IMR-90 (cell line): ENCODE results near the gene STK33. TPM values are rescaled to one million over a fixed set of nuclear protein-coding genes. Genes with fewer than 3 reads are reported as not detected.

ENCODE experiments used
- ATAC-seq: fragments of 200-7000 bp; cut with Tn5 transposase; 2 replicates; pipeline ENCODE4 v1.9.1; 2020; ENCODE audit warnings: low read depth, mild to moderate bottlenecking, moderate library complexity
- BruUV-seq: library from RNA; stranded (reverse); fragments of 400-500 nt; replicated peaks from 2 replicates; lab custom pipeline; 2021; lab: Mats Ljungman, UMichigan
- CTCF ChIA-PET: fragments of 300-600 bp; formaldehyde crosslinking; extraction: SDS; loops from one replicate; lab custom pipeline; 2021; ENCODE audit warnings: antibody characterized with exemption; lab: Yijun Ruan, JAX
- POLR2A ChIA-PET: fragments of 300-600 bp; sonication (Branson Sonifier 250); formaldehyde crosslinking; loops from one replicate; lab custom pipeline; 2022; ENCODE audit warnings: antibody characterized with exemption; ENCODE audit not compliant: unreplicated experiment; lab: Charles Lee
- DNase-seq: peaks from one replicate; pipeline ENCODE4 v3.0.0; 2013
- H2AFZ ChIP-seq: replicated peaks from 2 replicates; pipeline ENCODE3; 2013; ENCODE audit warnings: low read length, mild to moderate bottlenecking; ENCODE audit not compliant: poor library complexity
- H2AK5ac ChIP-seq: 2 replicates; pipeline ENCODE4 v1.6.1; 2013; ENCODE audit warnings: low read depth, low read length, inconsistent platforms
- H2AK9ac ChIP-seq: replicated peaks from 2 replicates; pipeline ENCODE3; 2013; ENCODE audit warnings: mild to moderate bottlenecking, low read depth, low read length, moderate library complexity; ENCODE audit not compliant: poor library complexity
- H2BK120ac ChIP-seq: 2 replicates; pipeline ENCODE4 v1.6.1; 2013; ENCODE audit warnings: low read depth, low read length, inconsistent platforms
- H2BK15ac ChIP-seq: 3 replicates; pipeline ENCODE4 v1.6.1; 2013; ENCODE audit warnings: low read depth, low read length, inconsistent platforms
- H2BK20ac ChIP-seq: 2 replicates; pipeline ENCODE4 v1.6.1; 2013; ENCODE audit warnings: low read depth, mild to moderate bottlenecking, inconsistent platforms, low read length, moderate library complexity
- H2BK5ac ChIP-seq: 2 replicates; pipeline ENCODE4 v1.6.1; 2013; ENCODE audit warnings: mild to moderate bottlenecking, low read depth, low read length, inconsistent platforms; ENCODE audit not compliant: poor library complexity, severe bottlenecking
- H3K14ac ChIP-seq: replicated peaks from 2 replicates; pipeline ENCODE4 v1.6.1; 2013; ENCODE audit warnings: low read depth, low read length, inconsistent platforms
- H3K18ac ChIP-seq: 2 replicates; pipeline ENCODE4 v1.6.1; 2013; ENCODE audit warnings: low read depth, low read length, control low read depth
- H3K23ac ChIP-seq: 2 replicates; pipeline ENCODE4 v1.6.1; 2013; ENCODE audit warnings: low read depth, low read length, inconsistent platforms
- H3K27ac ChIP-seq: 2 replicates; pipeline ENCODE4 v1.5.1; 2013; ENCODE audit warnings: mild to moderate bottlenecking, control low read depth, low read length; ENCODE audit not compliant: insufficient read depth
- H3K27me3 ChIP-seq: 2 replicates; pipeline ENCODE4 v1.6.1; 2013; ENCODE audit warnings: low read length; ENCODE audit not compliant: control insufficient read depth, insufficient read depth
- H3K36me3 ChIP-seq: 2 replicates; pipeline ENCODE4 v1.6.1; 2013; ENCODE audit warnings: low read length, mixed read lengths; ENCODE audit not compliant: control insufficient read depth, insufficient read depth
- H3K4ac ChIP-seq: 2 replicates; pipeline ENCODE4 v1.6.1; 2013; ENCODE audit warnings: low read depth, low read length, inconsistent platforms
- H3K4me1 ChIP-seq: 2 replicates; pipeline ENCODE4 v1.6.1; 2013; ENCODE audit warnings: low read length, mixed read lengths; ENCODE audit not compliant: control insufficient read depth, insufficient read depth
- H3K4me2 ChIP-seq: 2 replicates; pipeline ENCODE4 v1.6.1; 2013; ENCODE audit warnings: low read depth, mild to moderate bottlenecking, control low read depth, low read length, moderate library complexity
- H3K4me3 ChIP-seq: 2 replicates; pipeline ENCODE4 v1.5.1; 2013; ENCODE audit warnings: low read depth, mild to moderate bottlenecking, control low read depth, low read length, moderate library complexity; ENCODE audit not compliant: insufficient read depth
- H3K56ac ChIP-seq: 2 replicates; pipeline ENCODE4 v1.6.1; 2013; ENCODE audit warnings: low read length, inconsistent platforms; ENCODE audit not compliant: insufficient read depth; ENCODE audit errors: extremely low read depth
- H3K79me1 ChIP-seq, 2 experiments: 2 replicates each; pipeline ENCODE4 v1.6.1; 2013; ENCODE audit warnings: low read length in 2 of 2, inconsistent platforms in 1 of 2, low read depth in 1 of 2
- H3K9ac ChIP-seq: 2 replicates; pipeline ENCODE4 v1.6.1; 2013; ENCODE audit warnings: low read depth, low read length, control low read depth
- H3K9me1 ChIP-seq: 2 replicates; pipeline ENCODE4 v1.6.1; 2013; ENCODE audit warnings: low read length, inconsistent platforms; ENCODE audit not compliant: insufficient read depth
- H3K9me3 ChIP-seq: 2 replicates; pipeline ENCODE4 v1.6.1; 2013; ENCODE audit warnings: low read length; ENCODE audit not compliant: control insufficient read depth, insufficient read depth
- H4K20me1 ChIP-seq: 2 replicates; pipeline ENCODE4 v1.6.1; 2013; ENCODE audit warnings: low read length, inconsistent platforms; ENCODE audit not compliant: insufficient read depth
- H4K5ac ChIP-seq: 2 replicates; pipeline ENCODE4 v1.6.1; 2013; ENCODE audit warnings: mild to moderate bottlenecking, low read depth, low read length, control low read depth
- H4K8ac ChIP-seq, 2 experiments: 2 replicates each; pipeline ENCODE4 v1.6.1; 2013; ENCODE audit warnings: low read depth in 2 of 2, low read length in 2 of 2, control low read depth in 1 of 2, inconsistent platforms in 1 of 2
- H4K91ac ChIP-seq: 2 replicates; pipeline ENCODE4 v1.6.1; 2013; ENCODE audit warnings: low read depth, low read length, inconsistent platforms; ENCODE audit not compliant: insufficient read depth
- BHLHE40 ChIP-seq: fragments of 150-350 bp; IDR thresholded peaks from 2 replicates; pipeline ENCODE4 v1.6.1; 2016; ENCODE audit warnings: mild to moderate bottlenecking, low read depth, low read length
- CEBPB ChIP-seq: IDR thresholded peaks from 2 replicates; pipeline ENCODE4 v1.6.1; 2012; ENCODE audit warnings: low read depth, low read length, improper control_type of control experiment
- CHD1 ChIP-seq: IDR thresholded peaks from 2 replicates; pipeline ENCODE4 v1.6.1; 2012; ENCODE audit warnings: low read depth, low read length, improper control_type of control experiment
- CTCF ChIP-seq: conservative IDR thresholded peaks from 2 replicates; pipeline ENCODE4 v1.5.1; 2012; ENCODE audit warnings: mild to moderate bottlenecking, low read depth, low read length, improper control_type of control experiment
- ELK1 ChIP-seq: fragments of 150-350 bp; IDR thresholded peaks from 2 replicates; pipeline ENCODE4 v1.6.1; 2016; ENCODE audit warnings: low read depth, mild to moderate bottlenecking, low read length, moderate library complexity, borderline replicate concordance
- FOS ChIP-seq: fragments of 150-350 bp; IDR thresholded peaks from 2 replicates; pipeline ENCODE4 v1.6.1; 2016; ENCODE audit warnings: low read depth, low read length
- MAFK ChIP-seq: IDR thresholded peaks from 2 replicates; pipeline ENCODE4 v1.6.1; 2012; ENCODE audit warnings: low read depth, low read length, improper control_type of control experiment
- MAZ ChIP-seq: IDR thresholded peaks from 2 replicates; pipeline ENCODE4 v1.6.1; 2012; ENCODE audit warnings: low read depth, mild to moderate bottlenecking, low read length, improper control_type of control experiment, moderate library complexity, borderline replicate concordance
- MXI1 ChIP-seq: IDR thresholded peaks from 2 replicates; pipeline ENCODE4 v1.6.1; 2012; ENCODE audit warnings: low read depth, mild to moderate bottlenecking, low read length, moderate library complexity, borderline replicate concordance
- NFE2L2 ChIP-seq: fragments of 150-350 bp; IDR thresholded peaks from 2 replicates; pipeline ENCODE4 v1.6.1; 2016; ENCODE audit warnings: low read depth, mild to moderate bottlenecking, low read length
- POLR2A ChIP-seq: IDR thresholded peaks from 2 replicates; pipeline ENCODE4 v1.6.1; 2012; ENCODE audit warnings: mild to moderate bottlenecking, low read depth, low read length
- RAD21 ChIP-seq: IDR thresholded peaks from 2 replicates; pipeline ENCODE4 v1.6.1; 2012; ENCODE audit warnings: low read length, improper control_type of control experiment
- RCOR1 ChIP-seq: IDR thresholded peaks from 2 replicates; pipeline ENCODE4 v1.6.1; 2012; ENCODE audit warnings: mild to moderate bottlenecking, low read length, improper control_type of control experiment; ENCODE audit not compliant: insufficient replicate concordance
- RFX5 ChIP-seq: IDR thresholded peaks from 2 replicates; pipeline ENCODE4 v1.8.0; 2012; ENCODE audit warnings: low read depth, mild to moderate bottlenecking, low read length, moderate library complexity
- SMC3 ChIP-seq: fragments of 150-350 bp; IDR thresholded peaks from 2 replicates; pipeline ENCODE4 v1.6.1; 2016; ENCODE audit warnings: low read depth, mild to moderate bottlenecking, antibody characterized with exemption, low read length, moderate library complexity
- USF2 ChIP-seq: fragments of 150-350 bp; IDR thresholded peaks from 2 replicates; pipeline ENCODE4 v1.6.1; 2017; ENCODE audit warnings: mild to moderate bottlenecking, antibody characterized with exemption, low read length, low read depth
- WGBS, 2 experiments: methylation state at CpG; one replicate each; pipeline versions ENCODE4 v1.1.5 to v1.1.7; 2013; ENCODE audit warnings: missing lambda C conversion rate in 2 of 2; ENCODE audit not compliant: insufficient read length in 1 of 2; ENCODE audit errors: extremely low coverage in 2 of 2; 5-methylcytosine and 5-hydroxymethylcytosine counted together
- dilution Hi-C: fragments of 300-500 bp; cut with HindIII; formaldehyde crosslinking; loops from one replicate; pipeline ENCODE4 v1.14.3; 2018; ENCODE audit warnings: low sequenced_read_pairs; ENCODE audit not compliant: unreplicated experiment
- in situ Hi-C: fragments of 300-500 bp; cut with MboI; formaldehyde crosslinking; loops from 3 replicates; pipeline ENCODE4 v1.14.3; 2019; ENCODE audit warnings: low sequenced_read_pairs, inconsistent platforms, mixed read lengths
- intact Hi-C: fragments of 100-400 bp; cut with micrococcal nuclease; formaldehyde crosslinking; loops from 2 replicates; pipeline ENCODE4 v1.10.0; 2022
- polyA plus RNA-seq, 3 experiments: library from polyadenylated mRNA; depleted of rRNA; stranded (reverse); fragments of >200 nt; gene quantifications; 2 replicates each; pipeline ENCODE4 v1.2.3, GENCODE V29; 2012; ENCODE audit warnings: low replicate concordance in 1 of 3
- total RNA-seq: library from RNA; depleted of rRNA; stranded (reverse); fragments of >200 nt; gene quantifications from 2 replicates; pipeline ENCODE4 v1.2.3, GENCODE V29; 2012

Gene STK33
- total and polyA plus RNA-seq, 2 of the 4 experiments (the other 2 are of a cell fraction): 2.3 to 2.6 TPM

- no peak overlapping the region for H2AK9ac ChIP-seq
- no peak overlapping the region for H3K56ac ChIP-seq
- no peak overlapping the region for H3K9ac ChIP-seq
- no peak overlapping the region for H3K4ac ChIP-seq
- no peaks in the 10 kb centered on the region for H3K79me1 ChIP-seq
- intact Hi-C loops (no loop called here), dilution Hi-C loops (no loop called here), in situ Hi-C loops (no loop called here)
- POLR2A ChIA-PET: no interaction called here
- H3K36me3 ChIP-seq: no peaks in the 10 kb centered on the region
- H4K5ac ChIP-seq: no peak overlapping the region
- no peak overlapping the region for H3K18ac ChIP-seq
- TF ChIP-seq ELK1 (no peak), CEBPB (no peak), MAFK (no peak), SMC3 (no peak), FOS (no peak), MAZ (no peak), RFX5 (no peak), CTCF (no peak), POLR2A (no peak), MXI1 (no peak), CHD1 (no peak), RCOR1 (no peak), RAD21 (no peak), BHLHE40 (no peak), USF2 (no peak), NFE2L2 (no peak)
- CTCF ChIA-PET: no interaction called here
- H3K4me3 ChIP-seq: no peak overlapping the region
- no peak overlapping the region for H3K27ac ChIP-seq
- ATAC-seq: no peak
- no peak overlapping the region for H2BK15ac ChIP-seq
- no peak overlapping the region for H2BK20ac ChIP-seq
- no peak overlapping the region for H2AFZ ChIP-seq
- BruUV-seq: no TSS peak
- WGBS, 2 experiments: 55% methylated on average over 4 of the region's 13 CpGs; no CpG with 5 or more reads in 1 of the 2 experiments
- H3K23ac ChIP-seq: no peak overlapping the region
- H2AK5ac ChIP-seq: no peak overlapping the region
- no peaks in the 10 kb centered on the region for H3K4me1 ChIP-seq
- no peaks in the 10 kb centered on the region for H3K9me1 ChIP-seq
- no peak overlapping the region for H4K8ac ChIP-seq
- no peaks in the 10 kb centered on the region for H3K9me3 ChIP-seq
- H3K14ac ChIP-seq: no peak overlapping the region
- H3K4me2 ChIP-seq: no peak overlapping the region
- H2BK5ac ChIP-seq: no peak overlapping the region
- H3K27me3 ChIP-seq: peaks cover 47% of the 10 kb centered on the region
- H4K91ac ChIP-seq: no peak overlapping the region
- no peaks in the 10 kb centered on the region for H4K20me1 ChIP-seq
- no peak for DNase-seq
- no peak overlapping the region for H2BK120ac ChIP-seq
These were observed 241.0 kb downstream of the STK33 start for GRCh38 chr11:8352876-8353505.
